HFFc6 (cell line): Measurements from ENCODE around the gene NBAS. TPM values are rescaled to one million over a fixed set of nuclear protein-coding genes. Genes with fewer than 3 reads are reported as not detected.
"Not testable (repeated sequence)": the region's sequence is repeated elsewhere in the genome, so short reads cannot be mapped to it uniquely, and the experiment has no call there.

ENCODE experiments used
- DNase-seq: peaks from one replicate; pipeline ENCODE4 v3.0.0-alpha.2; 2018
- H3K27ac Mint-ChIP-seq: 2 replicates; pipeline ENCODE4 v1.8.0; 2020; ENCODE audit warnings: mild to moderate bottlenecking, mixed read lengths
- H3K27me3 Mint-ChIP-seq: 2 replicates; pipeline ENCODE4 v1.8.0; 2021; ENCODE audit warnings: mild to moderate bottlenecking, moderate library complexity, mixed read lengths; ENCODE audit not compliant: insufficient read depth
- H3K36me3 Mint-ChIP-seq: 2 replicates; pipeline ENCODE4 v1.8.0; 2021; ENCODE audit warnings: low read depth, mixed read lengths
- H3K4me1 Mint-ChIP-seq: 2 replicates; pipeline ENCODE4 v1.8.0; 2020; ENCODE audit warnings: low read depth, mixed read lengths
- H3K4me3 Mint-ChIP-seq: 2 replicates; pipeline ENCODE4 v1.8.0; 2020; ENCODE audit warnings: mild to moderate bottlenecking, moderate library complexity, mixed read lengths
- H3K9me3 Mint-ChIP-seq: 2 replicates; pipeline ENCODE4 v1.8.0; 2020; ENCODE audit warnings: mild to moderate bottlenecking, mixed read lengths
- CTCF ChIP-seq: fragments of 200-600 bp; sonication (generic); IDR thresholded peaks from 2 replicates; pipeline ENCODE4 v1.5.0; 2021; ENCODE audit warnings: antibody characterized with exemption, mild to moderate bottlenecking
- total RNA-seq, 6 experiments: library from RNA; stranded (reverse); fragmentation: NEBNext Ultra II Directional; extraction: Animal tissue kit (Norgen Biotek cat#: 25700); gene quantifications; 2 replicates in 1 of 6; 3 replicates in 5 of 6; pipeline ENCODE4 v1.2.3, GENCODE V29; 2021

The NBAS gene
- total RNA-seq, 6 experiments from 2014 or later, result 43.5 to 54.0 (median 52.2) TPM

- no peak for TF ChIP-seq CTCF
- no peak for DNase-seq
- Mint-ChIP-seq H3K4me1 (peaks cover 9% of the 10 kb centered on the region; the same call in 1 of the 2 replicates), H3K4me3 (no peak overlapping the region), H3K36me3 (peaks cover 18% of the 10 kb centered on the region), H3K27ac (no peak overlapping the region), H3K9me3 (no peaks in the 10 kb centered on the region), H3K27me3 (no peaks in the 10 kb centered on the region; the same call in 1 of the 2 replicates)
Measured at GRCh38 chr2:15412309-15412708, 148.8 kb downstream of the NBAS start.

- TF ChIP-seq CTCF, result no peak
- H3K4me1 Mint-ChIP-seq, result peaks cover 9% of the 10 kb centered on the region; the same call in 1 of the 2 replicates
- DNase-seq, result no peak
- H3K9me3 Mint-ChIP-seq, result no peaks in the 10 kb centered on the region
- H3K27me3 Mint-ChIP-seq, result no peaks in the 10 kb centered on the region
- H3K36me3 Mint-ChIP-seq, result peaks cover 18% of the 10 kb centered on the region
- no peak overlapping the region for H3K27ac Mint-ChIP-seq
- no peak overlapping the region for H3K4me3 Mint-ChIP-seq
Measured at GRCh38 chr2:15410884-15411283, 150.2 kb downstream of the NBAS start.

GRCh38 chr2:15408759-15409158 is 152.4 kb downstream of the NBAS start:
- Mint-ChIP-seq H3K27ac (no peak overlapping the region), H3K4me3 (no peak overlapping the region), H3K27me3 (no peaks in the 10 kb centered on the region), H3K9me3 (no peaks in the 10 kb centered on the region), H3K36me3 (peaks cover 18% of the 10 kb centered on the region), H3K4me1 (peaks cover 9% of the 10 kb centered on the region; the same call in 1 of the 2 replicates)
- TF ChIP-seq CTCF, result no peak
- no peak for DNase-seq

- no peaks in the 10 kb centered on the region for H3K9me3 Mint-ChIP-seq
- no peak for TF ChIP-seq CTCF
- no peak for DNase-seq
- peaks cover 5% of the 10 kb centered on the region; the same call in 1 of the 2 replicates for H3K4me1 Mint-ChIP-seq
- no peaks in the 10 kb centered on the region for H3K27me3 Mint-ChIP-seq
- H3K4me3 Mint-ChIP-seq, result no peak overlapping the region
- H3K36me3 Mint-ChIP-seq, result peaks cover 9% of the 10 kb centered on the region
- no peak overlapping the region for H3K27ac Mint-ChIP-seq
Measured at GRCh38 chr2:15407666-15408065, 153.5 kb downstream of the NBAS start.

- not testable (repeated sequence) for H3K27me3 Mint-ChIP-seq, H3K27ac Mint-ChIP-seq, H3K4me1 Mint-ChIP-seq, H3K36me3 Mint-ChIP-seq, H3K9me3 Mint-ChIP-seq, H3K4me3 Mint-ChIP-seq, DNase-seq
Measured at GRCh38 chr2:15404511-15404910, 156.6 kb downstream of the NBAS start.

GRCh38 chr2:15400240-15400826 is 160.8 kb downstream of the NBAS start:
- no peak for TF ChIP-seq CTCF
- Mint-ChIP-seq H3K9me3 (no peaks in the 10 kb centered on the region), H3K4me1 (no peaks in the 10 kb centered on the region), H3K27me3 (no peaks in the 10 kb centered on the region), H3K36me3 (peaks cover 16% of the 10 kb centered on the region), H3K27ac (no peak overlapping the region), H3K4me3 (no peak overlapping the region)
- no peak for DNase-seq
